TTC549 (cell line): Measurements from ENCODE around the gene DUSP1.
"Not testable (repeated sequence)": the region's sequence is repeated elsewhere in the genome, so short reads cannot be mapped to it uniquely, and the experiment has no call there.

Experiments
- FAIRE-seq: peaks from 2 replicates; lab custom pipeline; 2012; peaks lifted over from hg19 to GRCh38; lab: Jason Lieb, UNC

The DUSP1 gene, protein sequence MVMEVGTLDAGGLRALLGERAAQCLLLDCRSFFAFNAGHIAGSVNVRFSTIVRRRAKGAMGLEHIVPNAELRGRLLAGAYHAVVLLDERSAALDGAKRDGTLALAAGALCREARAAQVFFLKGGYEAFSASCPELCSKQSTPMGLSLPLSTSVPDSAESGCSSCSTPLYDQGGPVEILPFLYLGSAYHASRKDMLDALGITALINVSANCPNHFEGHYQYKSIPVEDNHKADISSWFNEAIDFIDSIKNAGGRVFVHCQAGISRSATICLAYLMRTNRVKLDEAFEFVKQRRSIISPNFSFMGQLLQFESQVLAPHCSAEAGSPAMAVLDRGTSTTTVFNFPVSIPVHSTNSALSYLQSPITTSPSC

GRCh38 chr5:172770675-172771438 is at the start of gene DUSP1:
Gene DUSP1, minus strand, starts transcription at chr5:172771195. Its CDS starts 243 bp downstream, at chr5:172770952.
- no peak for FAIRE-seq

DNA sequence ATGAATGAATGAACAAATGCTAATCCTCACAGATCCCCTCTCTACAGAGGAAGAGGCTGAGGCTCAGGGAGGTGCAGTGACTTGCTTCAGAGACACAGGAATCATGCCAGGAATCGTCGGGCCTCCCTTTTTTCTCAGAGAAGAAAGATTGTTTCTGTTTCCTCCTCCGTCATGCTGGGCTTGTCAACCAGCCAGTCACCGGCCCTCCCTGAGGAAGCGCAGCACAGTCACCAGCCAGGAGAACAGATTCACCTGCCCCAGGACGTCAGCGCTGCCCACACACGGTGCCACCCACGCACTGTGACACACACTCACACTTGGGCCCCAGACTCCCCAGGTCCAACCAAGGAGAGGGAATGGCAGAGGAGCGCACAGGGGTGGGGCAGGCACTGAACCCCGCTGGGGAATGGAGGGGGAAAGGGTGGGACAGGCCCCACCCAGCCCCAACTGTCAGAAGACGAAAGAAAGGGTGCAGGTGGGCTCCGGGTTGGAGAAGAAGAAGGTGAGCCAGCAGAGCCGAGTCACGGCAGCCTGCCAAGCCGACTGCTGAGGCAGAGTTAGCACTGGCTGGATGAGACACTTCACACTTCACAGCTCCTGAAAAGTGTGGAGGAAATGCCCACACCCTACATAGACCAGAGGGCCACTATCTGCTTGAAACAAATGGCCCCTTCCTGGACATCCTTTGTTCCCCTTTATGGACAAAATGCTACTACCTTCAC is 49.2 kb upstream of the DUSP1 start:
- FAIRE-seq, result no peak

DNA sequence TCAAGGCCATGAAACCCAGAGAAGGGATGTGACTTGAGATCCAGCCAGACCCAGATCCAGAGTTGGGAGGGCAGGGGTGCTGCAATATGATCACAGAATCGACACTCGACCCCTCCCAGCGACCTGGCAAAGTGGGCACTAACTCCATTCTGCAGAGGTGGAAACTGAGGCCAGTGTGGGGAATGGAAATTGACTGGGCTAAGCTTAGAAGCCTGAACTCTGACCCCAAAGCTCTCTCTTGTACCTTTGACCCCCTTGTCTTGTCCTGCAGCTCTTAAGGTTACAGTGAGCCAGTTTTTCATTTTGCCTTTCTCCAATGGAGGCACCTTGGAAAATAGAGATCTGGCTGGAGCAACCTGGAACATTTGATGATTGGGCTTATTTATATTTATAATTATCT is 48.6 kb upstream of the DUSP1 start:
- FAIRE-seq, result no peak

DNA sequence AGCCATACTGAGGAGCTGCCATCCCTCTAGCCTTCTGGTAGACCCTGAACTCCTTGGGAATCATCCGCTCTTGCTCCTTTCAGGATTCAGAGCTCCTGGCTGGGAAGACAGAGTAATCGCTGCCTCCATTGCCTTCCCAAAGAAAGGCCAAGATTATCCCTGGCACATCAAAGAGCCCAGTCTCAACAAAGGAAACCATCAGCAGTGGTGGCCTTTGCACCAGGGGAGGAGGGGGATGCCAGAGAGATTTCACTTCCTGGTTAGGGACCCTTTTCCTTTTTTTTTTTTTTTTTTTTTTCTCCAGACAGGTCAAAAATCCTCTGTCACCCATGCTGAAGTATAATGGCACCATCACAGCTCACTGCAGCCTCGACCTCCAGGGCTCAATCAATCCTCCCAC is 47.1 kb upstream of the DUSP1 start:
- FAIRE-seq, result no peak

GRCh38 chr5:172817664-172818063 is 46.7 kb upstream of the DUSP1 start:
- FAIRE-seq, result no peak

- no peak for FAIRE-seq
Observed at GRCh38 chr5:172816925-172817562, 46.0 kb upstream of the DUSP1 start.

DNA sequence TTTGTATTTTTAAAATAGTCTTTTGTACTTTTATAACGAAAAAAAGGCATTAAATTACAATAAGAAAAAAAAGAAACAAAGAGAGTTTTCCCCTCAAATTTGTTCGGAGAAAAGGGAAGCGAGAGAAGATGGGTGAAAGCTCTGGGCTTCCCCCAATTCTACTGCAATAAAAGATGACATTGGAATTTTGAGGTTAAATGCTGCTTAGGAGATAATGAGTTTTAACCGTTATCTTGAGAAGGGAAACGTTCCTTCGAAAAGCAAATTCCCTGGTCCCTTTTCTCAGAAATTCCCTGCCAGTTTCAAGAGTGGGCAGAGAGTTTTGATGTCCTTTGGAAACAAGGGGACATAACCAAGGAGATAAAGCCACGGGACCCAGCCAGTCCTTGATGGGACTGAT is 44.6 kb upstream of the DUSP1 start:
- FAIRE-seq, result no peak

GRCh38 chr5:172810996-172811395 is 40.0 kb upstream of the DUSP1 start:
- FAIRE-seq, result not testable (repeated sequence)

DNA sequence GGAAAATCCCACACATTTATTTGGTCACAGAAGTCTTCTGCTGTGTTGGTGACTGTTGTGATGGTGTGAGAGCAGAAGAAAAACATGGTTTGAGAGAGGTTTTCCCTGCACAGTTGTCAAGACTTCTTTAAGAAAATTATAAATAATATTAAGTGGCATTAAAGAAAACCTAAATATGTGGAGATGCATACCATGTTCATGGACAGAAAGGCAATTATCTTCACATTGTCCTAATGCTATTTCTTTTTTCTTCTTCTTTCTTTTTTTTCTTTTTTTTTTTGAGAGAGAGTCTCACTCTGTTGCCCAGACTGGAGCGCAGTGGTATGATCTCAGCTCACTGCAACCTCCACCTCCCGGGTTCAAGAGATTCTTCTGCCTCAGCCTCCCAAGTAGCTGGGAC is 38.8 kb upstream of the DUSP1 start:
- FAIRE-seq, result no peak

GRCh38 chr5:172807766-172808311 is 36.8 kb upstream of the DUSP1 start:
- FAIRE-seq, result no peak

- no peak for FAIRE-seq
Observed at GRCh38 chr5:172806897-172807672, 36.1 kb upstream of the DUSP1 start.

- no peak for FAIRE-seq
Observed at GRCh38 chr5:172805736-172806255, 34.8 kb upstream of the DUSP1 start.

- FAIRE-seq, result no peak
Observed at GRCh38 chr5:172805018-172805683, 34.2 kb upstream of the DUSP1 start.

DNA sequence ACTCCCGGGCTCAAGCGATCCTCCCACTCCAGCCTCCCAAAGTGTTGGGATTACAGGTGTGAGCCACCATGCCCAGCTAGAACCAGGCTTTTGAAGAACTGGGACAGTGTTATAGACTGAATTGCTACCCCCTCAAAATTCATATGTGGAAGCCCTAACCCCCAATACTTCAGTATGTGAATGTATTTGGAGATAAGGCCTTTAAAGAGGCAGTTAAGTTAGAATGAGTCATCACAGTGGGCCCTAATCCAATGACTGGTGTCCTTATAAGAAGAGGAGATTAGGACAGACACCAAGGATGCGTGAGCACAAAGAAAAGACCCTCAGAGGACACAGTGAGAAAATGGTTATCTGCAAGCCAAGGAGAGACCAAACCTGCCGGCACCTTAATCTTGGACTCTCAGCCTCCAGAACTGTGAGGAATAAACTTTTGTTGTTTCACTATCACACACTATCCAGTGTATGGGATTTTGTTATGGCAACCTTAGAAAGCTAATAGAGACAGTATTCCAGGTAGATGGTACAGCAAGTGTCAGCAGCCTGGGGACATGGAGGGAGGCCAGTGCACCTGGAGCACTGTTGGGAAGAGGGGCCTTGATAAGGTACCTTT is 31.7 kb upstream of the DUSP1 start:
- FAIRE-seq, result no peak

GRCh38 chr5:172802112-172802511 is 31.1 kb upstream of the DUSP1 start:
- no peak for FAIRE-seq

DNA sequence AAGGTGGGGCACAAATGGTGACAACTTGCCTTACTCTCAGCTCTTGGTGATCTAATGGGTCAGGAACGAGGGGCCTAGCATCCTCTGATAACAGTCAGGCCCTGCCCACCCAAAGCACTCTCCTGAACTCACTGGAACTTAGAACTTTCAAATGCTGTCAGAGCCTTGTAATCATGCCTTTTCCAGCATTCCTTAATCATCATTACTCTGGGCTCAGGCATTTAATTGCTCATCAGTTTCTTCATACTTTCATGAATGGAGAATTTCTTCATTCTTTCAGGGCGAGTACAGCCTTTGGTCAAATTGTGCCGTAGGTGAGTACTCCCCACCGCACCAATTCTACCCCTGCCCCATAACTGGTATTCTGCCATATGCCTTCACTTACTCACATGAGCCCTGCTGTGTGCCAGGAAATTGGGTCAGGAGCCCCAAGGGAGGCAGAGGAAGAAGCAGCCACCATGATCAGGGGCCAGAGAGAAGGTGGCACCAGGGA is 30.2 kb upstream of the DUSP1 start:
- no peak for FAIRE-seq

DNA sequence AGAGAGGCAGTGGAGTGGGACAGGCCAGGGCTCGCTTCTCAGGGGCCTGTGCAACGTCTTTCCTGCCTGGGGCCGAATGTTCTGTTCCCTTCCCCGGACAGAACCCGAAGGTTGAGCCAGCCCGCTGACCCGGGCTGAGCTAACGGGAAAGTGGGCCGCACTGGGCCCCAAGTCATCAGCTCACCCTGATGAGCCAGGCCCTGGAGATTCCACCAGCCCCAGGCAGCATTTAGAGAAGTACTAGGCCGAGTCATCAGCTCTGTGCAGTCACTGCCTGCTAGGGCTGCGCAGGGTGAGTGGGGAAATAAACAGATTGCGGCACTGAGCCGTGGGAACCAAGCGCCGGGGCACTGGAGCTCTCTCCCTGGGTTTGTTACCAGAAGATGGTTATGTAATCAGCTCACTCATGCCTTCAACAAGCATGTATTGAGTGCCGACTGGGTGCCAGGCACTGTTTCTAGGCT is 29.1 kb upstream of the DUSP1 start:
- no peak for FAIRE-seq

DNA sequence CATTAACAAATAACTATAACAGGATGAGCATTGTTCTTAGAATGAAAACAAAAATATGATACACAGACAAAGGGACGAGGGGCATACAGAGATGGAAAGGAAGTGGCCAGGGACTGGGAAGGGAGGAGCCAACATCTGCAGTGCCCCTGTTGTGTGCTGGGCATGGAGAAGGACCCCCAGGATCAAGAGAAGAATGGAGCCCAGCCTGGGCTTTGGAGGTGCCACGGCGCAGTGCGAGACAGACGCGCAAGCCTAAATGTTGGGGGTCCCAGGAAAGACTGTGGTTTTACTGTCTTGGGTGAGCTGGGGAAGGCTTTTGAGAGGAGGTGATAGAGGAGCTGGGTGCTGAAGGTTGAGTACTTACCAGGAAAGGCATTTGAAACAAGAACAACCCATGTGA is 28.4 kb upstream of the DUSP1 start:
- FAIRE-seq, result no peak

DNA sequence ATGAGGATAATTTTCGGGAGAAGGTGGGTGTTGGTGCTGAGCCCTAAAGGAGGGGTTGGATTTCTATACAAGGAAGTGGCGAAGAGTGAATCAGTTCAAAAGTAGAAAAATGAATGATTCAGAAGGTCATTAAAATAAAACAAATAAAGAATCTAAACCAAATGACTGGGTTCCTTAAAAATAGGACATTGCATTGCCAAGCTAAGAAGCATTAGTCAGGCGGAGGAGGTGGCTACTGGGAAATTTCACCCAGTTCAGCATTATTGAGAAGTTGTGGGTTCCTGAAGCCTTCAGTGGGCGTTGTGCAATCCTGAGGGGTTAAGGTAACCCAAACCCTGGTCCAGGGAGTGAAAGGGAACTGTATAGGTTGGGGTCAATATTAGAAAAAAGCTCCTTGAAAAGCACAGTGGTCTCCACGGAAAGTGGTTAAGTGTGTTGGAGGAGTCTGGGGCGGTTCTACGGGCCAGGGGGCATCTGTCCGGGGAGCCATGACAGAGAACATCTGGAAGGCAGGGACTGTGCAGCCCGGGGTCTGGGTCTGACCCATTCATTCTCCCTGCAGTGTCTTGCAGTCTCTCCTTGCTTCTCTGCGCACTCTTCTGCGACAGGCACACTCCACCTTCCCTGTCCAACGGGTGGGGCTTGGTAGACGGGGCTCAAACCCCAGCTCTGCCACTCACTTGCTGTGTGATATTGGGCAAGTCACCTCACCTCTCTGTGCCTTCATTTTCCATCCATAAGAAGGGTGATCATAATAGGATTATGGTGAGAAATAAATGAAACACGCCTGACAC is 27.6 kb upstream of the DUSP1 start:
- no peak for FAIRE-seq
